ENCODE measurements around the gene ADGRG4. TPM values are rescaled to one million over a fixed set of nuclear protein-coding genes. Genes with fewer than 3 reads are reported as not detected.

ADGRG4 gene
- total RNA-seq, 1 experiment from 2014 or later: not detected

GRCh38 chrX:136262812-136263315, 37.9 kb upstream of the ADGRG4 start:
- ChIA-PET POLR2A (ENCODE audit: unreplicated experiment) (no interaction called here), CTCF (no interaction called here)
- H3K36me3 ChIP-seq (ENCODE audit: low read depth, low read length): no peaks in the 10 kb centered on the region
- BruUV-seq (replicated peaks): no TSS peak
- ATAC-seq (no peak), DNase-seq (no peak)
- H3K4me3 ChIP-seq (ENCODE audit: low read length): no peak overlapping the region
- H4K20me1 ChIP-seq (ENCODE audit: low read length): no peaks in the 10 kb centered on the region
- H3K79me2 ChIP-seq (ENCODE audit: low read length): no peaks in the 10 kb centered on the region
- no peak overlapping the region for H3K9ac ChIP-seq (ENCODE audit: low read length)
- H3K9me2 ChIP-seq (replicated peaks; ENCODE audit: low read length): no peaks in the 10 kb centered on the region
- H3K9me3 ChIP-seq (ENCODE audit: low read length): no peaks in the 10 kb centered on the region
- no peak overlapping the region for H3K27ac ChIP-seq (ENCODE audit: low read length)
- H2AFZ ChIP-seq (ENCODE audit: low read length): no peak overlapping the region
- H3K27me3 ChIP-seq (ENCODE audit: low read length): no peaks in the 10 kb centered on the region
- no peaks in the 10 kb centered on the region for H3F3A ChIP-seq (ENCODE audit: low read length, unreplicated experiment)
- intact Hi-C loops (cut with micrococcal nuclease): loop anchor here (10.0 kb wide), 1 partner anchor 432 kb away; no protein-coding TSS in a partner anchor
- no peak overlapping the region for H3K4me2 ChIP-seq (ENCODE audit: low read length)
- TF ChIP-seq EZH2phosphoT487 (IDR thresholded peaks at IDR 0.05; ENCODE audit: borderline replicate concordance, low read length) (no peak), EZH2 (IDR thresholded peaks at IDR 0.05; ENCODE audit: low read length, unreplicated experiment) (no peak), CTCF (conservative IDR thresholded peaks at IDR 0.05; ENCODE audit: low read depth, low read length) (no peak)
- H3K4me1 ChIP-seq (ENCODE audit: insufficient read depth, low read length): peaks cover 32% of the 10 kb centered on the region

GRCh38 chrX:136266828-136267227, 33.9 kb upstream of the ADGRG4 start:
- BruUV-seq (replicated peaks): no TSS peak
- Histone ChIP-seq H3K27ac (ENCODE audit: low read length) (no peak overlapping the region), H3F3A (ENCODE audit: low read length, unreplicated experiment) (no peaks in the 10 kb centered on the region), H3K4me1 (ENCODE audit: insufficient read depth, low read length) (peaks cover 6% of the 10 kb centered on the region), H3K27me3 (ENCODE audit: low read length) (no peaks in the 10 kb centered on the region), H3K9me2 (replicated peaks; ENCODE audit: low read length) (no peaks in the 10 kb centered on the region), H4K20me1 (ENCODE audit: low read length) (no peaks in the 10 kb centered on the region), H3K9me3 (ENCODE audit: low read length) (no peaks in the 10 kb centered on the region), H3K79me2 (ENCODE audit: low read length) (no peaks in the 10 kb centered on the region), H2AFZ (ENCODE audit: low read length) (no peak overlapping the region), H3K4me2 (ENCODE audit: low read length) (no peak overlapping the region), H3K9ac (ENCODE audit: low read length) (no peak overlapping the region), H3K36me3 (ENCODE audit: low read depth, low read length) (no peaks in the 10 kb centered on the region), H3K4me3 (ENCODE audit: low read length) (no peak overlapping the region)
- intact Hi-C loops (cut with micrococcal nuclease): loop anchor here (5.0 to 10.0 kb wide), 2 partner anchors 55 to 428 kb away; no protein-coding TSS in a partner anchor
- ATAC-seq: no peak
- ChIA-PET POLR2A (ENCODE audit: unreplicated experiment) (no interaction called here), CTCF (interaction anchor here (1.2 kb wide), 1 partner anchor 239 kb away, joined by 9 read pairs; no protein-coding TSS in a partner anchor)
- TF ChIP-seq EZH2 (IDR thresholded peaks at IDR 0.05; ENCODE audit: low read length, unreplicated experiment): no peak
- no peak for TF ChIP-seq CTCF (conservative IDR thresholded peaks at IDR 0.05; ENCODE audit: low read depth, low read length)
- no peak for TF ChIP-seq EZH2phosphoT487 (IDR thresholded peaks at IDR 0.05; ENCODE audit: borderline replicate concordance, low read length)
- no peak for DNase-seq

Measured in PC-3 (cell line).